ENCODE data around the gene C1GALT1C1.

C1GALT1C1 gene

DNA sequence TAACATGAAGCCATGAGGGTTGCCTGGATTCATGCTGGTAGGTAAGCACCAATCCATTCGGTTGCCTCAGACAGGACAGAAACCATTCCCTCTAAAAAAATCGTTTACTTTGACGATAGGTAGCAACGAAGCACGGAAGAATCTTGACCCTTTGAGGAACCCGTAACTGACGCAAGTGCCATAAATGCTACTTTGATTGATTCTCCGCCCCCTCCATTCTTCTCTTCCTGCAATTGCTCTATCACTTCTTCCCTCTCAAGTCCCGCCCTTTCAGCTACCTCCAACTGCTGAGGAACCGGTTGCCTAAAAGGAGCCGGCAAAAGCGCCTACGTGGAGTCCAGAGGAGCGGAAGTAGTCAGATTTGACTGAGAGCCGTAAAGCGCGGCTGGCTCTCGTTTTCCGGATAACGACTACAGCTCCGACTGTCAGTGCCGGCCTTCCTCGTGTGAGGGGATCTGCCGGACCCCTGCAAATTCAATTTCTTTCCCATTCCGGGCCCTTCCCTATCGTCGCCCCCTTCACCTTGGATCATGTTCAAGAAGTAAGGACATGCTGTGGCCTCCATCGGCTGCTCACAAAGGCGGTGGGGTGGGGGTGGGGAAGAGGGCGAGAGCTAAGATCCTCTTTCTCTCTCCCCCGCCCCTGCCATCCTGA lies 26.0 kb downstream of the C1GALT1C1 start, which contains the start of gene MCTS1:
Gene MCTS1, plus strand, starts transcription at position 395 of the 654 bp plus-strand sequence. Its CDS starts 136 bp downstream, at position 531.
- DNase-seq (ENCODE audit: insufficient read length, low spot score) (peak; percentile 22), FAIRE-seq (peak; percentile 92)

- FAIRE-seq (no peak), DNase-seq (ENCODE audit: insufficient read length, low spot score) (no peak)
These were observed 44.2 kb downstream of the C1GALT1C1 start for GRCh38 chrX:120585702-120586101.
